HCT116 (cell line): ENCODE measurements around the gene LRRC66.

Experiments
- CTCF ChIP-seq, 3 experiments: fragments of 200-600 bp in 1 of 3; sonication (generic) in 1 of 3; IDR thresholded peaks in 2 of 3; conservative IDR thresholded peaks in 1 of 3; 2 replicates each; pipeline ENCODE4 v1.5.1; 2012 to 2017; ENCODE audit warnings: low read depth in 2 of 3, low read length in 2 of 3, antibody characterized with exemption in 1 of 3, borderline replicate concordance in 1 of 3, control low read depth in 1 of 3, mild to moderate bottlenecking in 1 of 3, mixed read lengths in 1 of 3, mixed run types in 1 of 3, moderate library complexity in 1 of 3; ENCODE audit not compliant: insufficient read depth in 1 of 3
- MAX ChIP-seq: IDR thresholded peaks from 2 replicates; pipeline ENCODE4 v1.6.1; 2012
- POLR2A ChIP-seq: IDR thresholded peaks from 2 replicates; pipeline ENCODE4 v1.7.0; 2011; ENCODE audit warnings: borderline replicate concordance; ENCODE audit not compliant: insufficient read depth, insufficient read length; ENCODE audit errors: extremely low read depth
- POLR2AphosphoS5 ChIP-seq: IDR thresholded peaks from 2 replicates; pipeline ENCODE4 v1.6.1; 2011; ENCODE audit warnings: mild to moderate bottlenecking, low read depth, low read length, moderate library complexity
- REST ChIP-seq: IDR thresholded peaks from 2 replicates; pipeline ENCODE4 v1.6.1; 2012; ENCODE audit warnings: low read depth
- SP1 ChIP-seq: IDR thresholded peaks from 2 replicates; pipeline ENCODE4 v1.6.1; 2012; ENCODE audit warnings: low read depth

- TF ChIP-seq CTCF (IDR thresholded peaks at IDR 0.05 in 2 of 3, conservative IDR thresholded peaks at IDR 0.05 in 1 of 3; ENCODE audit: borderline replicate concordance in 1 of 3, insufficient read depth in 1 of 3, low read depth in 2 of 3, low read length in 2 of 3) (no peak), SP1 (no peak), POLR2A (no peak), REST (no peak), MAX (no peak), POLR2AphosphoS5 (no peak)
These were observed 5.3 kb downstream of the LRRC66 start for GRCh38 chr4:52014903-52015302.
